Measurements from ENCODE around the gene ZNF367.

Gene ZNF367

GRCh38 chr9:96442491-96442890 lies 24.3 kb upstream of the ZNF367 start:
- Histone ChIP-seq H3K4me3 (replicated peaks; ENCODE audit: low read depth, low read length) (no peak overlapping the region), H3K27me3 (replicated peaks; ENCODE audit: control insufficient read depth, insufficient read depth, low read length) (no peaks in the 10 kb centered on the region), H3K36me3 (ENCODE audit: control insufficient read depth, insufficient read depth, low read length) (no peaks in the 10 kb centered on the region)
- no peak for DNase-seq (ENCODE audit: extremely low read depth, insufficient read length)
- TF ChIP-seq CTCF (IDR thresholded peaks at IDR 0.05; ENCODE audit: insufficient read depth, low read length, poor library complexity, severe bottlenecking), result no peak

DNA sequence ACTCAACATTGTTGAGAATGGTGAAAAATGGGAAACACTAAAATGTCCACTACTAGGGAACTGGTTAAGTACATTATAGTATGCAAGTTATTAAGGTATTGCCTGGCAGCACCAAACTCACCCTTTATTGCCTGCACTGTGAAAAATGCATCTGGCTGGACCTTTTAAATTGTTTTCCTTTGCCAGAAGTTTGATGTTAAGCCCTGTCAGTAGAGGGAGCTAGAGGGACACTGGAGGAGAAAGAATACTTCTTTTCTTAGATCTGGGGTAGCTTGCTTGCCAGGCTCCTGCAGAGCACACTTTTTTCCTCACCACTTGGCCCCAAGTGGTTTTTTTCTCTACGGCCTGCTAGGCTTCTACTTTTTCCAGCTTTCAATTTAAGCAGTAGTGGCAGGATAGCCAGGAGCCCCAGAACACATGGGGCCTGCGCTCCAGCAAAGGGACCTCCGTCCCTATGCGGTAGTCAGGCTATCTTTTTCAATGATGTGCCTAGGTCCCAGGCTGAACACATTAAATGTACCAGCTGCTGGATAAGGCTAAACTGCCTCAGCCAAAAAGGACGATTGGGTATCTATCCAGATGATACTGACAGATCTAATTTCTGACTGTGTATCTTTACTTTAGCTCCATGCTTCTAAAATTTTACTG lies 23.8 kb upstream of the ZNF367 start:
- H3K4me3 ChIP-seq (replicated peaks; ENCODE audit: low read depth, low read length), result no peak overlapping the region
- H3K36me3 ChIP-seq (ENCODE audit: control insufficient read depth, insufficient read depth, low read length), result no peaks in the 10 kb centered on the region
- peak; percentile 69 for TF ChIP-seq CTCF (IDR thresholded peaks at IDR 0.05; ENCODE audit: insufficient read depth, low read length, poor library complexity, severe bottlenecking)
- DNase-seq (ENCODE audit: extremely low read depth, insufficient read length), result peak; percentile 11
- no peaks in the 10 kb centered on the region for H3K27me3 ChIP-seq (replicated peaks; ENCODE audit: control insufficient read depth, insufficient read depth, low read length)

DNA sequence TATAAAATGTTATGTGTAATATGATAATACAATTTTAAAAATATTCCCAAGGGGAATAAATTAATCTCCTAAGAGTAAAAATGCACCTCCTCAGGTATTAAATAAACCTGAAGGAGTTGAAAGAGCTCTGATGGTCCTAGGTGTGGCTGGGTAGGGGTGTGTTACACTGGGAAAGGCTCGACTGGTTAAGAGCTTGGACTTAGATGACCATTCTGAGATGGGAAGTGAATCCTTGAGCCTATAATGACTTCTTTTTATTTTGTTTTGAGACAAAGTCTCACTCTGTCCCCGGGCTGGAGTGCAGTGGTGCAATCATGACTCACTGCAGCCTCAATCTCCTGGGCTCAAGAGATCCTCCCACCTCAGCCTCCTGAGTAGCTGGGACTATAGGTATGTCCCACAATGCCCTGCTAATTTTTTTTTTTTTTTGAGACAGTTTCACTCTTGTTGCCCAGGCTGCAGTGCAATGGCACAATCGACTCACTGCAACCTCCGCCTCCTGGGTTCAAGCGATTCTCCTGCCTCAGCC lies 22.6 kb upstream of the ZNF367 start:
- DNase-seq (ENCODE audit: extremely low read depth, insufficient read length), result no peak
- no peaks in the 10 kb centered on the region for H3K36me3 ChIP-seq (ENCODE audit: control insufficient read depth, insufficient read depth, low read length)
- no peak overlapping the region for H3K4me3 ChIP-seq (replicated peaks; ENCODE audit: low read depth, low read length)
- TF ChIP-seq CTCF (IDR thresholded peaks at IDR 0.05; ENCODE audit: insufficient read depth, low read length, poor library complexity, severe bottlenecking), result no peak
- no peaks in the 10 kb centered on the region for H3K27me3 ChIP-seq (replicated peaks; ENCODE audit: control insufficient read depth, insufficient read depth, low read length)

GRCh38 chr9:96437454-96437853 lies 19.3 kb upstream of the ZNF367 start:
- Histone ChIP-seq H3K4me3 (replicated peaks; ENCODE audit: low read depth, low read length) (no peak overlapping the region), H3K27me3 (replicated peaks; ENCODE audit: control insufficient read depth, insufficient read depth, low read length) (no peaks in the 10 kb centered on the region), H3K36me3 (ENCODE audit: control insufficient read depth, insufficient read depth, low read length) (no peaks in the 10 kb centered on the region)
- no peak for TF ChIP-seq CTCF (IDR thresholded peaks at IDR 0.05; ENCODE audit: insufficient read depth, low read length, poor library complexity, severe bottlenecking)
- no peak for DNase-seq (ENCODE audit: extremely low read depth, insufficient read length)

DNA sequence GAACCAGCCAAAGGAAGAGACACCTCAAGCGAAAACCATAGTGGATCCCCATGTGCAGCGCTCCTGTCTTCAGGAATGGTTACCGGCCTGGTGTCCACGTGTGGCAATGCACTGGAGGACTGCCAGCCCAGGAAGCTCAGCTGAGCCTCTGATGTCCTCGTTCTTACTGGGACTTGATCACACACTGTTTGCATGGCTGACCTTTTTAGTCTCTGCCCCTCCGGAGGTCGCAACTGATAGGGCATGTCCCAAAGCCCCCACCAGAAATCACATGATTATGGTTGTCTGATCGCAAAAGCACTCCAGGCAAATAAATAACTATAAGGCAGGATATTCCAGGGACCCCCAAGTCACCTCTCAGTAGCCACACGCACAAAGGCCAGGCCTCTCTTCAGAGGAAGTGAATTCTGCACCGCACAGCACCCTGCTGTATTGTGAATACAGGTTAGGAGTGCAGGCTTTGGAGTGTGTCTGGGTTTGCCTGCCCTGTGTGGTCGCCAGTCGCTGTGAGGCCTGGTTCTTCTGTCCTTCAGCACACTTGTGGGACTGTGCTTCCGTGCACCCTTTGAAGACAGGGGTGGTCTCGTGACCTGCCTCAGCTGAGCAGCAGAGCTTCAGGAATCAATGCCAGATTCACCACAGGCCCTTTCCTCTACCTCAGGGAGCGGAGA lies 18.4 kb upstream of the ZNF367 start:
- TF ChIP-seq CTCF (IDR thresholded peaks at IDR 0.05; ENCODE audit: insufficient read depth, low read length, poor library complexity, severe bottlenecking), result no peak
- Histone ChIP-seq H3K4me3 (replicated peaks; ENCODE audit: low read depth, low read length) (no peak overlapping the region), H3K27me3 (replicated peaks; ENCODE audit: control insufficient read depth, insufficient read depth, low read length) (no peaks in the 10 kb centered on the region), H3K36me3 (ENCODE audit: control insufficient read depth, insufficient read depth, low read length) (no peaks in the 10 kb centered on the region)
- no peak for DNase-seq (ENCODE audit: extremely low read depth, insufficient read length)
